IMR-90 (cell line): ENCODE measurements around the gene RELL1. TPM values are rescaled to one million over a fixed set of nuclear protein-coding genes. Genes with fewer than 3 reads are reported as not detected.

Source experiments
- ATAC-seq: fragments of 200-7000 bp; cut with Tn5 transposase; 2 replicates; pipeline ENCODE4 v1.9.1; 2020; ENCODE audit warnings: low read depth, mild to moderate bottlenecking, moderate library complexity
- BruUV-seq: library from RNA; stranded (reverse); fragments of 400-500 nt; replicated peaks from 2 replicates; lab custom pipeline; 2021; lab: Mats Ljungman, UMichigan
- CTCF ChIA-PET: fragments of 300-600 bp; formaldehyde crosslinking; extraction: SDS; loops from one replicate; lab custom pipeline; 2021; ENCODE audit warnings: antibody characterized with exemption; lab: Yijun Ruan, JAX
- POLR2A ChIA-PET: fragments of 300-600 bp; sonication (Branson Sonifier 250); formaldehyde crosslinking; loops from one replicate; lab custom pipeline; 2022; ENCODE audit warnings: antibody characterized with exemption; ENCODE audit not compliant: unreplicated experiment; lab: Charles Lee
- DNase-seq: peaks from one replicate; pipeline ENCODE4 v3.0.0; 2013
- H2AFZ ChIP-seq: replicated peaks from 2 replicates; pipeline ENCODE3; 2013; ENCODE audit warnings: low read length, mild to moderate bottlenecking; ENCODE audit not compliant: poor library complexity
- H2AK5ac ChIP-seq: 2 replicates; pipeline ENCODE4 v1.6.1; 2013; ENCODE audit warnings: low read depth, low read length, inconsistent platforms
- H2AK9ac ChIP-seq: replicated peaks from 2 replicates; pipeline ENCODE3; 2013; ENCODE audit warnings: mild to moderate bottlenecking, low read depth, low read length, moderate library complexity; ENCODE audit not compliant: poor library complexity
- H2BK120ac ChIP-seq: 2 replicates; pipeline ENCODE4 v1.6.1; 2013; ENCODE audit warnings: low read depth, low read length, inconsistent platforms
- H2BK15ac ChIP-seq: 3 replicates; pipeline ENCODE4 v1.6.1; 2013; ENCODE audit warnings: low read depth, low read length, inconsistent platforms
- H2BK20ac ChIP-seq: 2 replicates; pipeline ENCODE4 v1.6.1; 2013; ENCODE audit warnings: low read depth, mild to moderate bottlenecking, inconsistent platforms, low read length, moderate library complexity
- H2BK5ac ChIP-seq: 2 replicates; pipeline ENCODE4 v1.6.1; 2013; ENCODE audit warnings: mild to moderate bottlenecking, low read depth, low read length, inconsistent platforms; ENCODE audit not compliant: poor library complexity, severe bottlenecking
- H3K14ac ChIP-seq: replicated peaks from 2 replicates; pipeline ENCODE4 v1.6.1; 2013; ENCODE audit warnings: low read depth, low read length, inconsistent platforms
- H3K18ac ChIP-seq: 2 replicates; pipeline ENCODE4 v1.6.1; 2013; ENCODE audit warnings: low read depth, low read length, control low read depth
- H3K23ac ChIP-seq: 2 replicates; pipeline ENCODE4 v1.6.1; 2013; ENCODE audit warnings: low read depth, low read length, inconsistent platforms
- H3K27ac ChIP-seq: 2 replicates; pipeline ENCODE4 v1.5.1; 2013; ENCODE audit warnings: mild to moderate bottlenecking, control low read depth, low read length; ENCODE audit not compliant: insufficient read depth
- H3K27me3 ChIP-seq: 2 replicates; pipeline ENCODE4 v1.6.1; 2013; ENCODE audit warnings: low read length; ENCODE audit not compliant: control insufficient read depth, insufficient read depth
- H3K36me3 ChIP-seq: 2 replicates; pipeline ENCODE4 v1.6.1; 2013; ENCODE audit warnings: low read length, mixed read lengths; ENCODE audit not compliant: control insufficient read depth, insufficient read depth
- H3K4ac ChIP-seq: 2 replicates; pipeline ENCODE4 v1.6.1; 2013; ENCODE audit warnings: low read depth, low read length, inconsistent platforms
- H3K4me1 ChIP-seq: 2 replicates; pipeline ENCODE4 v1.6.1; 2013; ENCODE audit warnings: low read length, mixed read lengths; ENCODE audit not compliant: control insufficient read depth, insufficient read depth
- H3K4me2 ChIP-seq: 2 replicates; pipeline ENCODE4 v1.6.1; 2013; ENCODE audit warnings: low read depth, mild to moderate bottlenecking, control low read depth, low read length, moderate library complexity
- H3K4me3 ChIP-seq: 2 replicates; pipeline ENCODE4 v1.5.1; 2013; ENCODE audit warnings: low read depth, mild to moderate bottlenecking, control low read depth, low read length, moderate library complexity; ENCODE audit not compliant: insufficient read depth
- H3K56ac ChIP-seq: 2 replicates; pipeline ENCODE4 v1.6.1; 2013; ENCODE audit warnings: low read length, inconsistent platforms; ENCODE audit not compliant: insufficient read depth; ENCODE audit errors: extremely low read depth
- H3K79me1 ChIP-seq, 2 experiments: 2 replicates each; pipeline ENCODE4 v1.6.1; 2013; ENCODE audit warnings: low read length in 2 of 2, inconsistent platforms in 1 of 2, low read depth in 1 of 2
- H3K9ac ChIP-seq: 2 replicates; pipeline ENCODE4 v1.6.1; 2013; ENCODE audit warnings: low read depth, low read length, control low read depth
- H3K9me1 ChIP-seq: 2 replicates; pipeline ENCODE4 v1.6.1; 2013; ENCODE audit warnings: low read length, inconsistent platforms; ENCODE audit not compliant: insufficient read depth
- H3K9me3 ChIP-seq: 2 replicates; pipeline ENCODE4 v1.6.1; 2013; ENCODE audit warnings: low read length; ENCODE audit not compliant: control insufficient read depth, insufficient read depth
- H4K20me1 ChIP-seq: 2 replicates; pipeline ENCODE4 v1.6.1; 2013; ENCODE audit warnings: low read length, inconsistent platforms; ENCODE audit not compliant: insufficient read depth
- H4K5ac ChIP-seq: 2 replicates; pipeline ENCODE4 v1.6.1; 2013; ENCODE audit warnings: mild to moderate bottlenecking, low read depth, low read length, control low read depth
- H4K8ac ChIP-seq, 2 experiments: 2 replicates each; pipeline ENCODE4 v1.6.1; 2013; ENCODE audit warnings: low read depth in 2 of 2, low read length in 2 of 2, control low read depth in 1 of 2, inconsistent platforms in 1 of 2
- H4K91ac ChIP-seq: 2 replicates; pipeline ENCODE4 v1.6.1; 2013; ENCODE audit warnings: low read depth, low read length, inconsistent platforms; ENCODE audit not compliant: insufficient read depth
- BHLHE40 ChIP-seq: fragments of 150-350 bp; IDR thresholded peaks from 2 replicates; pipeline ENCODE4 v1.6.1; 2016; ENCODE audit warnings: mild to moderate bottlenecking, low read depth, low read length
- CEBPB ChIP-seq: IDR thresholded peaks from 2 replicates; pipeline ENCODE4 v1.6.1; 2012; ENCODE audit warnings: low read depth, low read length, improper control_type of control experiment
- CHD1 ChIP-seq: IDR thresholded peaks from 2 replicates; pipeline ENCODE4 v1.6.1; 2012; ENCODE audit warnings: low read depth, low read length, improper control_type of control experiment
- FOS ChIP-seq: fragments of 150-350 bp; IDR thresholded peaks from 2 replicates; pipeline ENCODE4 v1.6.1; 2016; ENCODE audit warnings: low read depth, low read length
- MXI1 ChIP-seq: IDR thresholded peaks from 2 replicates; pipeline ENCODE4 v1.6.1; 2012; ENCODE audit warnings: low read depth, mild to moderate bottlenecking, low read length, moderate library complexity, borderline replicate concordance
- NFE2L2 ChIP-seq: fragments of 150-350 bp; IDR thresholded peaks from 2 replicates; pipeline ENCODE4 v1.6.1; 2016; ENCODE audit warnings: low read depth, mild to moderate bottlenecking, low read length
- POLR2A ChIP-seq: IDR thresholded peaks from 2 replicates; pipeline ENCODE4 v1.6.1; 2012; ENCODE audit warnings: mild to moderate bottlenecking, low read depth, low read length
- RAD21 ChIP-seq: IDR thresholded peaks from 2 replicates; pipeline ENCODE4 v1.6.1; 2012; ENCODE audit warnings: low read length, improper control_type of control experiment
- RFX5 ChIP-seq: IDR thresholded peaks from 2 replicates; pipeline ENCODE4 v1.8.0; 2012; ENCODE audit warnings: low read depth, mild to moderate bottlenecking, low read length, moderate library complexity
- SMC3 ChIP-seq: fragments of 150-350 bp; IDR thresholded peaks from 2 replicates; pipeline ENCODE4 v1.6.1; 2016; ENCODE audit warnings: low read depth, mild to moderate bottlenecking, antibody characterized with exemption, low read length, moderate library complexity
- WGBS, 2 experiments: methylation state at CpG; one replicate each; pipeline versions ENCODE4 v1.1.5 to v1.1.7; 2013; ENCODE audit warnings: missing lambda C conversion rate in 2 of 2; ENCODE audit not compliant: insufficient read length in 1 of 2; ENCODE audit errors: extremely low coverage in 2 of 2; 5-methylcytosine and 5-hydroxymethylcytosine counted together
- dilution Hi-C: fragments of 300-500 bp; cut with HindIII; formaldehyde crosslinking; loops from one replicate; pipeline ENCODE4 v1.14.3; 2018; ENCODE audit warnings: low sequenced_read_pairs; ENCODE audit not compliant: unreplicated experiment
- in situ Hi-C: fragments of 300-500 bp; cut with MboI; formaldehyde crosslinking; loops from 3 replicates; pipeline ENCODE4 v1.14.3; 2019; ENCODE audit warnings: low sequenced_read_pairs, inconsistent platforms, mixed read lengths
- intact Hi-C: fragments of 100-400 bp; cut with micrococcal nuclease; formaldehyde crosslinking; loops from 2 replicates; pipeline ENCODE4 v1.10.0; 2022
- polyA plus RNA-seq, 3 experiments: library from polyadenylated mRNA; depleted of rRNA; stranded (reverse); fragments of >200 nt; gene quantifications; 2 replicates each; pipeline ENCODE4 v1.2.3, GENCODE V29; 2012; ENCODE audit warnings: low replicate concordance in 1 of 3
- total RNA-seq: library from RNA; depleted of rRNA; stranded (reverse); fragments of >200 nt; gene quantifications from 2 replicates; pipeline ENCODE4 v1.2.3, GENCODE V29; 2012
- TF ChIP-seq, protein P1 (sequence below): fragments of 150-350 bp; IDR thresholded peaks from 2 replicates; pipeline ENCODE4 v1.6.1; 2016; ENCODE audit warnings: low read depth, mild to moderate bottlenecking, low read length, moderate library complexity, borderline replicate concordance
- TF ChIP-seq, protein P2 (sequence below): conservative IDR thresholded peaks from 2 replicates; pipeline ENCODE4 v1.5.1; 2012; ENCODE audit warnings: mild to moderate bottlenecking, low read depth, low read length, improper control_type of control experiment
- TF ChIP-seq, protein P3 (sequence below): fragments of 150-350 bp; IDR thresholded peaks from 2 replicates; pipeline ENCODE4 v1.6.1; 2017; ENCODE audit warnings: mild to moderate bottlenecking, antibody characterized with exemption, low read length, low read depth

Gene RELL1
- total and polyA plus RNA-seq, 2 of the 4 experiments (the other 2 are of a cell fraction), result 6.8 to 39.6 TPM

DNA sequence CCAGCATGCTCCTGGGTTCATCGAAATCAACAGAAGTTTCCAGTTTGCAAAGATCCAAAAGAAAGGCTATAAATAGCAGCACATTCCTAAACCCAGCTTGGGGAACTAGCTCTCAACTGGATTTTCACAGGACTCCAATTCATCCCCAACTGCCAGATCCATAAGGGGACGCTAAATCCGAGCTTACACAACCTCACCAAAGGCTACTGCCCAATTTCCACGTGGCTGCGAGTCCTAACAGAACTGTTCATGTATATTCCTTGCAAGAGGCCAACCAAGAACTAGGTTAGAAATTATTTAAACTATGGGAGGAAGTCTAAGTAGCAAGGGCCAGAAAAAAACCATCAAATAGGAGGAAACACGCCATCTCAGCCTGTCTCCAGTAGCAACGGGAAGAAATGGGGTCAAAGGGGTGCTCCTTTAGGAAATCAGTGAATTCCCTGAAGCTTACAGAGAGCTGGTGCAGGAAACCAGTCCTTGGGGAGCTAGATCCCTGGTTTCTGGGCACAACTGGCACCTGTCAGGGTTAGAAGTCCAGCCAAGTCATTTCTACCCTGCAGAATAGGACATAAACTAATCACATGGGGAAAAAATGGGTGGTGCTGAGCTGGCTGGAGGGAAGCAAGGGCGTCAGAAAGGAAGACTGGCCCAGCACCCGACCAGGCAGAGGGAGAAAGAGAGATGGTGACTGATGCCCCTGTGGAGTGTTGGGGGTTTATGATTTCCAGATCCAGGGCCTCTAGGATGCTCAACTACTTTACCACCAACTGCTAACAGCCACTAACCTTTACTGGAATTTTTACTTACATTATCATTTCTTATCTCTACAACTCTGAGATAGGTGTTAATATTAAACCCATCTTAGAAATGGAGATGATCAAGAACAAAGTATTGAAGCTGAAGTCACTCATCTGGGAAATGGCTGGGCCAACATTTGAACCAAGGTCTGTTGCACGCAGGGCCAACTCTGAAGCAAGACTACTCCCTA lies 20.5 kb downstream of the RELL1 start:
- peak overlapping the region; percentile 16; the same call in 1 of the 2 replicates for H2BK120ac ChIP-seq
- no peaks in the 10 kb centered on the region for H3K36me3 ChIP-seq
- 0 out of 2 replicates have a peak overlapping the region, but pooled peaks have one; percentile 13 for H4K91ac ChIP-seq
- H4K20me1 ChIP-seq, result no peaks in the 10 kb centered on the region
- no CpG with 5 or more reads among the region's 10 CpGs for WGBS, 2 experiments
- in situ Hi-C loops, result no loop called here
- H2BK20ac ChIP-seq, result peak overlapping the region; percentile 21; the same call in 1 of the 2 replicates
- no peak overlapping the region for H3K4me3 ChIP-seq
- H3K9ac ChIP-seq, result no peak overlapping the region
- H3K27me3 ChIP-seq, result no peaks in the 10 kb centered on the region
- no peak overlapping the region for H3K23ac ChIP-seq
- no peak overlapping the region for H2AK9ac ChIP-seq
- peak overlapping the region; percentile 68 for H2AK5ac ChIP-seq
- no peak overlapping the region for H3K14ac ChIP-seq
- DNase-seq (no peak), ATAC-seq (no peak)
- BruUV-seq, result no TSS peak
- H3K9me1 ChIP-seq, result peaks cover 19% of the 10 kb centered on the region
- intact Hi-C loops, result loop anchor here (2.0 kb wide), 1 partner anchor 15 kb away; no protein-coding TSS in a partner anchor
- H2BK15ac ChIP-seq, result peak overlapping the region; percentile 6; the same call in 1 of the 3 replicates
- no peak overlapping the region for H3K4me2 ChIP-seq
- no peak overlapping the region for H3K27ac ChIP-seq
- peaks cover 25% of the 10 kb centered on the region for H3K4me1 ChIP-seq
- peak overlapping the region; percentile 11; the same call in 1 of the 2 replicates for H3K4ac ChIP-seq
- no peak overlapping the region for H3K56ac ChIP-seq
- no peak overlapping the region for H4K5ac ChIP-seq
- H3K9me3 ChIP-seq, result no peaks in the 10 kb centered on the region
- H3K18ac ChIP-seq, result no peak overlapping the region
- ChIA-PET CTCF (interaction anchor here (0.6 kb wide), 1 partner anchor 53 kb away, joined by 7 read pairs; no protein-coding TSS in a partner anchor), POLR2A (no interaction called here)
- H3K79me1 ChIP-seq, result peaks cover 7 to 51% of the 10 kb centered on the region in 2 experiments
- dilution Hi-C loops, result no loop called here
- no peak overlapping the region for H2AFZ ChIP-seq
- no peak overlapping the region for H2BK5ac ChIP-seq
- H4K8ac ChIP-seq, result peak overlapping the region in 1 of 2 experiments; percentile 23; a peak in 1 of 4 replicates
- no peak for TF ChIP-seq RFX5
- TF ChIP-seq NFE2L2, result no peak
- no peak for TF ChIP-seq POLR2A
- TF ChIP-seq BHLHE40, result no peak
- TF ChIP-seq, protein P1, sequence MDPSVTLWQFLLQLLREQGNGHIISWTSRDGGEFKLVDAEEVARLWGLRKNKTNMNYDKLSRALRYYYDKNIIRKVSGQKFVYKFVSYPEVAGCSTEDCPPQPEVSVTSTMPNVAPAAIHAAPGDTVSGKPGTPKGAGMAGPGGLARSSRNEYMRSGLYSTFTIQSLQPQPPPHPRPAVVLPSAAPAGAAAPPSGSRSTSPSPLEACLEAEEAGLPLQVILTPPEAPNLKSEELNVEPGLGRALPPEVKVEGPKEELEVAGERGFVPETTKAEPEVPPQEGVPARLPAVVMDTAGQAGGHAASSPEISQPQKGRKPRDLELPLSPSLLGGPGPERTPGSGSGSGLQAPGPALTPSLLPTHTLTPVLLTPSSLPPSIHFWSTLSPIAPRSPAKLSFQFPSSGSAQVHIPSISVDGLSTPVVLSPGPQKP, result no peak
- no peak for TF ChIP-seq FOS
- no peak for TF ChIP-seq SMC3
- TF ChIP-seq RAD21, result no peak
- TF ChIP-seq, protein P2, sequence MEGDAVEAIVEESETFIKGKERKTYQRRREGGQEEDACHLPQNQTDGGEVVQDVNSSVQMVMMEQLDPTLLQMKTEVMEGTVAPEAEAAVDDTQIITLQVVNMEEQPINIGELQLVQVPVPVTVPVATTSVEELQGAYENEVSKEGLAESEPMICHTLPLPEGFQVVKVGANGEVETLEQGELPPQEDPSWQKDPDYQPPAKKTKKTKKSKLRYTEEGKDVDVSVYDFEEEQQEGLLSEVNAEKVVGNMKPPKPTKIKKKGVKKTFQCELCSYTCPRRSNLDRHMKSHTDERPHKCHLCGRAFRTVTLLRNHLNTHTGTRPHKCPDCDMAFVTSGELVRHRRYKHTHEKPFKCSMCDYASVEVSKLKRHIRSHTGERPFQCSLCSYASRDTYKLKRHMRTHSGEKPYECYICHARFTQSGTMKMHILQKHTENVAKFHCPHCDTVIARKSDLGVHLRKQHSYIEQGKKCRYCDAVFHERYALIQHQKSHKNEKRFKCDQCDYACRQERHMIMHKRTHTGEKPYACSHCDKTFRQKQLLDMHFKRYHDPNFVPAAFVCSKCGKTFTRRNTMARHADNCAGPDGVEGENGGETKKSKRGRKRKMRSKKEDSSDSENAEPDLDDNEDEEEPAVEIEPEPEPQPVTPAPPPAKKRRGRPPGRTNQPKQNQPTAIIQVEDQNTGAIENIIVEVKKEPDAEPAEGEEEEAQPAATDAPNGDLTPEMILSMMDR, result no peak
- no peak for TF ChIP-seq MXI1
- TF ChIP-seq CEBPB, result no peak
- no peak for TF ChIP-seq CHD1
- TF ChIP-seq, protein P3, sequence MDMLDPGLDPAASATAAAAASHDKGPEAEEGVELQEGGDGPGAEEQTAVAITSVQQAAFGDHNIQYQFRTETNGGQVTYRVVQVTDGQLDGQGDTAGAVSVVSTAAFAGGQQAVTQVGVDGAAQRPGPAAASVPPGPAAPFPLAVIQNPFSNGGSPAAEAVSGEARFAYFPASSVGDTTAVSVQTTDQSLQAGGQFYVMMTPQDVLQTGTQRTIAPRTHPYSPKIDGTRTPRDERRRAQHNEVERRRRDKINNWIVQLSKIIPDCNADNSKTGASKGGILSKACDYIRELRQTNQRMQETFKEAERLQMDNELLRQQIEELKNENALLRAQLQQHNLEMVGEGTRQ, result no peak
